Gastroesophageal sphincter (tissue), 3 donors: ENCODE results near the gene FSHR.

Source experiments
- POLR2AphosphoS5 ChIP-seq: sonication (generic); formaldehyde crosslinking; IDR thresholded peaks from one replicate; pipeline ENCODE4 v1.6.1; 2017; ENCODE audit warnings: antibody characterized with exemption
- TF ChIP-seq, protein P1 (sequence below), 4 experiments: fragments of 200-600 bp in 2 of 4; fragments of 450-650 bp in 2 of 4; sonication (generic) in 1 of 4; IDR thresholded peaks; one replicate each; pipeline ENCODE4 v1.5.1; 2017 to 2019; ENCODE audit warnings: antibody characterized with exemption in 4 of 4, mild to moderate bottlenecking in 2 of 4, moderate library complexity in 2 of 4

DNA sequence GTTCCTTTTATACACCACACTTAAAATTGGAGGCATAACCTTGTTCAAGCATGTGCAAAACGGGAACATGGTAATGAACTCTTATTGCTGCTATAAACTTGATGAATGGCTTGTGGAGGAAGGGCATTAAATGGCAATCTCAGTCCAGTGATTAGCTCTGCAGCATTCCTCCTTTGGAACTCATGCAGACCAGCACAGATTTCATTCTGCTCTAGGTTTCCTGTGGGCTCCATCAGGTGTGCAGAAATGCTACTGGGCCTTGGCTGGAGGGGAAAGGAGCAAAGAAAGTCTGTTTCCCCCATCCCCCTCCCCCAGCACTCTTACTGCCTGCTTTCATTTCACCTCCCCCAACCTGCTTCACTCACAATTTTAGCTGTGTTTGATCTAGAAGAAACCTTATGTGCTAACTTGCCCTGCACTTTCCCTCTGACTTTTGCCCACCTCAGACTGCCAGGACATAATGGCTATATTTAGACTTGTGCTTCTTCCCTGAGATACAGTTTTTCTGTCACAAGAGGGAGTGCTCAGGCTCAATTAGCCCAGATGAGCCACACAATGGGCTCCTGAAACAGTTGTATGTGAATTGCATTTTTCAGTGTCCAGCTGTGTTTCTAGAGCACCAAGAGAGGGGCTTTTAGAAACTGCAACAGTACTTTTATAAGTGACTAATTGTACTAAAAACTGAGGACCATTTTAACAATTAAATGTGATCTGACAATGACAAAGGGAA lies 109.8 kb downstream of the FSHR start:
- TF ChIP-seq, protein P1, sequence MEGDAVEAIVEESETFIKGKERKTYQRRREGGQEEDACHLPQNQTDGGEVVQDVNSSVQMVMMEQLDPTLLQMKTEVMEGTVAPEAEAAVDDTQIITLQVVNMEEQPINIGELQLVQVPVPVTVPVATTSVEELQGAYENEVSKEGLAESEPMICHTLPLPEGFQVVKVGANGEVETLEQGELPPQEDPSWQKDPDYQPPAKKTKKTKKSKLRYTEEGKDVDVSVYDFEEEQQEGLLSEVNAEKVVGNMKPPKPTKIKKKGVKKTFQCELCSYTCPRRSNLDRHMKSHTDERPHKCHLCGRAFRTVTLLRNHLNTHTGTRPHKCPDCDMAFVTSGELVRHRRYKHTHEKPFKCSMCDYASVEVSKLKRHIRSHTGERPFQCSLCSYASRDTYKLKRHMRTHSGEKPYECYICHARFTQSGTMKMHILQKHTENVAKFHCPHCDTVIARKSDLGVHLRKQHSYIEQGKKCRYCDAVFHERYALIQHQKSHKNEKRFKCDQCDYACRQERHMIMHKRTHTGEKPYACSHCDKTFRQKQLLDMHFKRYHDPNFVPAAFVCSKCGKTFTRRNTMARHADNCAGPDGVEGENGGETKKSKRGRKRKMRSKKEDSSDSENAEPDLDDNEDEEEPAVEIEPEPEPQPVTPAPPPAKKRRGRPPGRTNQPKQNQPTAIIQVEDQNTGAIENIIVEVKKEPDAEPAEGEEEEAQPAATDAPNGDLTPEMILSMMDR (IDR thresholded peaks at IDR 0.05) = peak in 2 of 4 experiments; percentile 15 to 18
- TF ChIP-seq POLR2AphosphoS5 = no peak
